HG03095 (cell line): ENCODE measurements around the gene EEF2K.

Experiments
- ATAC-seq: cut with Tn5 transposase; IDR thresholded peaks from one replicate; pipeline ENCODE4 v1.9.1; 2021; ENCODE audit warnings: moderate library complexity; ENCODE audit not compliant: unreplicated experiment

Gene EEF2K

DNA sequence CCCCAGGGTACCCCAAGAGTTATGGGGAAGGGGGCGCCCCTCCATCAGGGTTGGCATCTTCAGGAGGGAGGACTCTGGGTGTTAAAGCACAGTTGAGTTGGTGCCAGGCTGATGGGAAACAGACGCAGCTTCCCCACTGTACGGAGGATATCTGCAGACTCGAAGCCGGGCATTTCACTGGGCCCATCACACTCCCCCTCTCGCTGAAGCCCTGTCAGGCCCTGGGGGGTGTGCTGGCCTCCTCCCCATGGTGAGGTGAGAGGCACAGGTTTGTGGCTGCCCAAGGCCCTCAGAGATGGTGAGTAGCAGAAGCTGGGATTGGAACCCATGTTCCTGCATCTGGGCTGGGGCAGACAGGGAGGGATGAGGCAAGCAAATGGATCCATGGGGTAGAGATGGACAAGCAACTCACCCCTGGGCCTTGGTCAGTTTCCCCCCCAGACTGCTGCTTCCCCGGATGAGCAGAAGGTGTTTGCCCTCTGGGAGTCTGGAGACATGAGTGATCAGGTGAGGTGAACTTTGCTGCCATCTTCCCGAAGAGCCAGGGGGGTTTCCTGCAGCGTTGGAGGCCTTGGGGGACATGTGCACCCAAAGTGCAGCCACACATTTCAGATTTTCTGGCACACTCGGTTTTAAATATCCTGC is 122.1 kb downstream of the EEF2K start:
- no peak for ATAC-seq

DNA sequence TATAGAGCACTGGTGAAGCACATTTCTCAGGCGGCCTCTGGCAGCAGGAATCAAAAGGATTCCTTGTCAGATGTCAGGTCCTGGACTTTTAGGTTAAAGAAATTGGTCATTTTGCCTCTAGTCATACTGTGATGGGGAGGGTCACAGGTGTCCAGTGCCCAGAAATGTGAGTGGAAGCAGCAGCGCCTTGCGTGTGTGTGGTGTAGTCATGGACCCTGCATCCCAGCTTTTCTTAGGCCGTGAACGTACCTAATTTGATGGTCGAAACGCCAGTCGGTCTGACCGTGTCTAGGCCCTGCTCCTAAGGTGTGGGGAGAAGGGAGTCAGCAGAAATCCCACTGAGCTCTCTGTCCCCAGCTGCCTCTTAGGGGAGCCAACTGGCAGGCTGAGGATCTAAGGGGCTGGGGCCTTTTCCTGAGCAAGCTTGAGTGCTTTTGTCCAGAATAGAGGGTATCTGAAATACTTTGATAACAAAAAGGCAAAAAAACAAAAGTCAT is 123.2 kb downstream of the EEF2K start:
- ATAC-seq: no peak

DNA sequence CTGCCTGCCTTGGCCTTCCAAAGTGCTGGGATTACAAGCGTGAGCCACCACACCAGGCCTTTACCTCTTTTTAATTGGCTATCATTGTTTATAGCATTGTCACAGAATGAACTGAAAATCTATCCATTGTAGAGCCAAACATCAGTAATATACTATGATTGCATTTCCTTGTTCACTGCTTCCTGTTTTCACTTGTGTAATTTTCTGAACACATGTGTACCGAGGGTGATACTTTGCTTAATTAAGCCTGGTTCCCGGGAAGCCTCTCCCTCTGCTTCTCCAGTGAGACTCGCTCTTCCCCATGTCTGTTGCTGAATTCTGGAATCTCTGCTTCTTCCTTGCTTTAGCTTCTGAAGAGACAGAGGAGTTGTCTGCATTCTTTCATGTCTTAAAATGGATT is 124.2 kb downstream of the EEF2K start:
- no peak for ATAC-seq

DNA sequence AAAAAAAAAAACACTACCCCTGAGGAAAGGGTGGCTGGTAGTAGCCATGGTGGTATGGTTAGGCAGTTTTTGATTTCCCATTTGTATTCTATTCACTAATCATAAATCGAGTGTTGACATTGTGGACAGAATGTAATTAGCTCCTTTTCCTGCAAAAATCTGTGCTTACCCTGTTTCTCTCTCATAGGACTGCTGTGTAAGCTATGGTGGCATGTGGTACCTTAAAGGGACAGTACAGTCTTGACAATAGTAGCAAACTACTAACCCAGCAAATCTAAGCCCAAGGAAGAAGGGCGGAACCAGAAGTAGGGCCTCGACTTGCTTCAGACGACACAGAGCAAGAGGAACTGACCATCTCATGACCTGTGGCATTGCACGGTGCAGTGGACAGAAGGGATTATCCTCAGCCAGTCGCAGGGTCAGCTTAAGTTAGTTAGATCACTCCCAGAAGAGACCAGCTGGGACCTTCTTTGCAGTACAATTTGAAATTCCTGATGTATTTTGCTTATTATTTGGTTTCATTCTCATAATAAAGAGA is 127.4 kb downstream of the EEF2K start:
- ATAC-seq: no peak

DNA sequence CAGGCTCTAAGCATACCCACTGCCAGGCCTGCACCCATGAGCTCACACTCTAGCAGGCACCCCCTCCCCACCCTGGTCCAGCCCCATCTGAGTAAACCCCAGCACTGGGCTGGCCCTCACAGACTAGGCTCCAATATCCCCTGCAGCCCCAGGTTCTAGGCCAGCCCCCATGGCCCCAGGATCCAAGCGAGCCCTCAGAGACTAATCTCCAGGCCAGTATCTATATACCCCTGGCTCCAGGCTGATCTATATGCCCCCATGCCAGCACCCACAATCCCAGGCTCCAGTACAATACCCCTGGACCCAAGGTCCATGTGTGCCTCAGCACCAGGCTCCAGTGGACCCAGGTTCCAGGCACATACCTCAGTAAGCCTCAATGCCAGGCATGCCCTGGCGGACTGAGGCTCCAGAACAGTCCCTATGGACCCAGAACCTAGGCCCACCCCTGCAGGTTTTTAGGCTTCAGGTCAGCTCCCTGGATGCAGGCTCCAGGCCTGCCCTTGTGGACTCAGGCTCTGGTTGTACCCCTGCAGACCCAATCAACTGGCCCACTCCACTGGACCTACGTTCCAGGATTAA is 129.7 kb downstream of the EEF2K start:
- no peak for ATAC-seq

DNA sequence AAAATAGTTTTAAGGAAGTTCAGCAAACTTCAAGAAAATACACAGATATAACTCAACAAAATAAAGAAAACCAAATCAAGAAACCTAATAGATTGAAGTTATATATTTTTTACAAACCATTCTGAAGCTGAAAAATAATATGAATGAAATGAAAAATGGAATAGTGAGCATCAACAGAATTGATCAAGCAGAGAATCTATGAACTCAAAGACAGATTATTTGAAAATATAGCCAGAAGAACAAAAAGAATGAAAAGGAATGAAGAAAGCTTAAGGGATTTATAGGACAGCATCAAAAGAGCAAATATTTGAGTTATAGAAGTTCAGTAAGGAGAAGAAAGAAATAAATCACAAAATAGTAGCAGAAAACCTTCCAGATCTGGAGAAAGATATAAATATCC is 130.5 kb downstream of the EEF2K start:
- ATAC-seq: no peak

DNA sequence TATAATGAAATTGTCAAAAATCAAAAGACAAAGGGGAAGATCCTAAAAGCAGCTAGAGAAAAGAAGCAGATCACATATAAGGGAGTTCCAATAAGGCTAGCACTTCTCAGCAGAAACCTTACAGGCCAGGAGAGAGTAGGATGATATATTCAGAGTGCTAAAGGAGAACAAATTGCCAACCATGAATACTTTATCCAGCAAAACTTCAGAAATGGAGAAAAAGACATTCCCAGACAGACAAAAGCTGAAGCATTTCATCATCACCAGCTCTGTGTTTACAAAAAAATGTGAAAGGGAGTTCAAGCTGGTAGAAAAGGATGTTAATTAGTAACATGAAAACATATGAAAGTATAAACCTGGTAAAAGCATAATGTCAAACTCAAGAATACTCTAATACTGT is 131.0 kb downstream of the EEF2K start:
- ATAC-seq: no peak

DNA sequence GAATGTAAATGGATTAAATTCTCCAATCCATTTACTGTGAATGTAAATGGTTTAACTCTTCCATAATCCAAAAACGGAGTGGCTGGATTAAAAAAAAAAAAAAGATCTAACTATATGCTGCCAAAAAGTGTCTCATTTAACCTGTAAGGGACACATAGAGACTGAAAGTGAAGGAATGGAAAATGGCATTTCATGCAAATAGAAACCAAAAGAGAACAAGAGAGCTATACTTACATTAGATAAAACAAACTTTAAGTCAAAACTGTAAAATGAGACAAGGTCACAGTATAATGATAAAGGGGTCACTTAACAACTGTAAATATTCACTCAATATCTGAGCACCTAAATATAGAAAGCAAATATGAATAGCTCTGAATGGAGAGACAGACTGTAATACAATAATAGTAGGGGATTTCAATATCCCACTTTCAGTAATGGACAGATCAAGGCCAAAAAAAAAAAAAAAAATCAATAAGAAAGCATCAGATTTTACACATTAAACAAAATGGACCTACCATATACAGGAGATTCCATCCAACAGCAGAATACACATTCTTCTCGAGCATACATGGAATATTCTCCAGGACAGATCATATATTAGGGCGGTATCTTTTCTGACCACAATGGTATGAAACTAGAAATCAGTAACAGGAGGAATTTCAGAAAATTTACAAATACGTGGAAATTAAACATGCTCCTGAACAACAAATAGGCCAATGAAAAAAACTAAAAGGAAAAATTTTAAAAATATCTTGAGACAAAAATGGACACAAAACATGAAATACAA is 132.0 kb downstream of the EEF2K start:
- no peak for ATAC-seq
